Dedifferentiated amniotic fluid mesenchymal stem cell (primary cell): ENCODE data around the gene COQ9.
"Not testable (repeated sequence)": the region's sequence is repeated elsewhere in the genome, so short reads cannot be mapped to it uniquely, and the experiment has no call there.

Experiments used
- DNase-seq: peaks from one replicate; pipeline ENCODE4 v3.0.0-alpha.2; 2016; ENCODE audit errors: extremely low spot score

Gene COQ9

GRCh38 chr16:57447186-57447962, at the start of gene COQ9, which contains the start of gene CIAPIN1:
Gene COQ9, plus strand, starts transcription at chr16:57447479. Its CDS starts 27 bp downstream, at chr16:57447506.
Gene CIAPIN1, minus strand, starts transcription at chr16:57447385. Its CDS starts 6,457 bp downstream, at chr16:57440928.
- DNase-seq: peak; percentile 88

- not testable (repeated sequence) for DNase-seq
Observed at GRCh38 chr16:57397493-57397892, 49.8 kb upstream of the COQ9 start.

- DNase-seq: no peak
Observed at GRCh38 chr16:57401943-57402640, 45.2 kb upstream of the COQ9 start.

- no peak for DNase-seq
Observed at GRCh38 chr16:57403965-57404817, 43.1 kb upstream of the COQ9 start, which contains the start of gene CCL17. Gene CCL17, plus strand, starts transcription at chr16:57404767. Its CDS starts 9,166 bp downstream, at chr16:57413933.

- no peak for DNase-seq
Observed at GRCh38 chr16:57405097-57405496, 42.2 kb upstream of the COQ9 start.

- no peak for DNase-seq
Observed at GRCh38 chr16:57406881-57407280, 40.4 kb upstream of the COQ9 start.

- no peak for DNase-seq
Observed at GRCh38 chr16:57407521-57408353, 39.5 kb upstream of the COQ9 start.

GRCh38 chr16:57409065-57409464, 38.2 kb upstream of the COQ9 start:
- no peak for DNase-seq

GRCh38 chr16:57409870-57410587, 37.2 kb upstream of the COQ9 start:
- no peak for DNase-seq

GRCh38 chr16:57411362-57411976, 35.8 kb upstream of the COQ9 start:
- no peak for DNase-seq

- DNase-seq: no peak
Observed at GRCh38 chr16:57412584-57412983, 34.7 kb upstream of the COQ9 start.

GRCh38 chr16:57413301-57413730, 34.0 kb upstream of the COQ9 start:
- no peak for DNase-seq

- DNase-seq: no peak
Observed at GRCh38 chr16:57413733-57414132, 33.5 kb upstream of the COQ9 start.

- no peak for DNase-seq
Observed at GRCh38 chr16:57416084-57416483, 31.2 kb upstream of the COQ9 start.

- no peak for DNase-seq
Observed at GRCh38 chr16:57419506-57419905, 27.8 kb upstream of the COQ9 start.

GRCh38 chr16:57422026-57422944, 25.0 kb upstream of the COQ9 start:
- DNase-seq: peak; percentile 49

- no peak for DNase-seq
Observed at GRCh38 chr16:57423152-57423551, 24.1 kb upstream of the COQ9 start.

GRCh38 chr16:57424583-57424982, 22.7 kb upstream of the COQ9 start:
- no peak for DNase-seq

- DNase-seq: no peak
Observed at GRCh38 chr16:57426356-57426755, 20.9 kb upstream of the COQ9 start.
